Central memory CD8-positive, alpha-beta T cell (primary cell): ENCODE results near the gene RGS17.
A peak's percentile ranks its signal among the peaks of the same experiment; 100 is the strongest.

Experiments used
- ATAC-seq: fragments of 150-1000 bp; cut with Tn5 transposase; replicated peaks from 2 replicates; pipeline ENCODE4 v1.10.0; 2022; ENCODE audit warnings: mild to moderate bottlenecking, moderate FRiP score, moderate number of reproducible peaks; ENCODE audit not compliant: poor library complexity, severe bottlenecking; ENCODE audit errors: extremely low read depth
- DNase-seq, 2 donors: peaks; one replicate each; pipeline ENCODE4 v3.0.0; 2021; ENCODE audit warnings: low spot score in 2 of 2
- H3K27ac Mint-ChIP-seq: one replicate; pipeline ENCODE4 v1.8.0; 2022; ENCODE audit warnings: low read depth, mild to moderate bottlenecking, moderate library complexity, mixed read lengths
- H3K27me3 Mint-ChIP-seq: one replicate; pipeline ENCODE4 v1.8.0; 2022; ENCODE audit warnings: mixed read lengths
- H3K36me3 Mint-ChIP-seq: one replicate; pipeline ENCODE4 v1.8.0; 2022; ENCODE audit warnings: mild to moderate bottlenecking, moderate library complexity, mixed read lengths; ENCODE audit not compliant: insufficient read depth
- H3K4me1 Mint-ChIP-seq: one replicate; pipeline ENCODE4 v1.8.0; 2022; ENCODE audit warnings: mixed read lengths
- H3K4me3 Mint-ChIP-seq: one replicate; pipeline ENCODE4 v1.8.0; 2022; ENCODE audit warnings: mild to moderate bottlenecking, moderate library complexity, mixed read lengths
- H3K9me3 Mint-ChIP-seq: one replicate; pipeline ENCODE4 v1.8.0; 2022; ENCODE audit warnings: mixed read lengths

The RGS17 gene

DNA sequence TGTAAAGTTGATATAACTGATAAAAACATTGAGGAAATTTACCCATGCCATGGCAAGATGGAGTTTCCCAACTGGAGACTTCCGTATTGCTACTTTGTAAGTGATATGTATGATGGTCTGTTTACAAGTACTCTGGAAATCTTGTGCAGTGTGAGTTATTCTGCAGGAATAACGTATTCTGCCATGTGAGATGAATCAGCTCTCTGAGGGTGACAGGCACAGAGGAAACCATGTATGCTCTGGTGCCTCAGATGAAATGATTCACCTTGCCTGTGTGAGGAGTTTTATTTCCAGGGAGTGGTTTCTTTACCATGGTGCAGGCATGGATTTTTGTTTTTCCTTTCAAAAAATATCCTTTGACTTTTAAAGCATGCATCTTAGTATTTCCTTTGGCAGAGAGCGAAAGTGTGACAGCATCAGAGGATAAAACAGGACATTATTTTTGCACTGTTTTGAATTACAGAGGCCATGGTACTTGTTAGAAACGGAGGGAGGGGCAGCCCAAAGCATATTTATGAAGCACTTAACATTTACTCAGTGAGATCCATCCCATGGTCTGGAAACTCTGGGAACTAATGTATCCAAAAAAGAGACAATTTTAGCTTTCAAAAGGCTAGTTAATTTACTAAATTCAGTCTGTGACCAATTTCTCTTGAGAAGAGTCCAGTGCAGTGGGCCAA is 92.6 kb downstream of the RGS17 start:
- Mint-ChIP-seq H3K4me1 (no peaks in the 10 kb centered on the region), H3K9me3 (no peaks in the 10 kb centered on the region), H3K27ac (no peak overlapping the region), H3K4me3 (no peak overlapping the region), H3K27me3 (peaks cover 38% of the 10 kb centered on the region), H3K36me3 (no peaks in the 10 kb centered on the region)
- no peak for ATAC-seq
- DNase-seq, result no peak

DNA sequence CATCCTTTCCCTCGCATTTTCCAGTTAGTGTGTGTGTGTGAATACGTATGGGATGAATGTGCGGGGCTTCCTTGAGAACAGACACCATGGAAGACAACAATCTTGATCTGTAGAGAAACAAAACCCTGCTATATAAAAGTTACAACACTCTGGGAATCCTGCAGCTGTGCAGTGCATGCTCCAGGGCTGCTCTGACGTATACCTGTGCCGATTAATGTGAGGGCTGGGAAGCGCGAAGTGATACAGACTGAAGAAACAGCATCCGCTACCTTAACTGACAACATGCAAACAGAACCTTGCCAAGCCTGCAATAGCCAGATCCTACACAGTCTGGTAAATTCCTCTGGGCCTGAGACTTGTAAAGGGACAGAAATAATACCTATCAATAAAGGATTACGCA is 96.9 kb downstream of the RGS17 start:
- no peak for ATAC-seq
- no peak overlapping the region for H3K4me3 Mint-ChIP-seq
- no peak for DNase-seq
- H3K27me3 Mint-ChIP-seq, result peaks cover 43% of the 10 kb centered on the region
- no peaks in the 10 kb centered on the region for H3K36me3 Mint-ChIP-seq
- H3K9me3 Mint-ChIP-seq, result no peaks in the 10 kb centered on the region
- H3K27ac Mint-ChIP-seq, result no peak overlapping the region
- no peaks in the 10 kb centered on the region for H3K4me1 Mint-ChIP-seq

DNA sequence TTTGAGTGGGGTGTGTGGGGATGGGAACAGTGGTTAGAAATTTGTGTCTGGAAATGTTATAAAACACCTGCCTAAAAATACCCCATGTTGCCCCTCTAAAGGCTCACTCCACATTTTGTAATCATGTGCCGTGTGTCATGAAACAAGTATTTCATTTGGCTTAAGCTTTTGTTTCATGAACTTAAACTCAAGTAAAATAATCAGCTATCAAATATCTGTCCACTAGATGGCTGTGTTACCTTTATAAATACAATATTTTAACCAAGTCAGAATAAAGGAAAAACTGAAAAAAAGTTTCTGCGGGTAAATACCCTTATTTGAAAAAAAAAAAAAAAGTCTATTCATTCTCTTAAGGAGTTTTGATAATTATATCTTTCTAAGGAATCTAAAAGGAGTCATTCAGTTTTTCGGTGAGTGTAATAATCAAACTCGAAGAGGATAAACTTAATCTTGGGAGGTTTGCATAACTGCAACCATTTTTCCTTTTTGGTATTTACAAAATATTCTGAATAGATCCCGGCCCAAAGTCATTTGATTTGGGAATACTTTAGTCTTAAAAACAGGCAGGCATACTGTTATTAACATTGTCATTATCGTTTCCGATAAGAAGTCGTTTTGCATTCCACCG is 98.7 kb downstream of the RGS17 start:
- no peak for DNase-seq
- no peak for ATAC-seq
- Mint-ChIP-seq H3K4me3 (no peak overlapping the region), H3K9me3 (no peaks in the 10 kb centered on the region), H3K27me3 (peaks cover 41% of the 10 kb centered on the region), H3K36me3 (no peaks in the 10 kb centered on the region), H3K27ac (no peak overlapping the region), H3K4me1 (no peaks in the 10 kb centered on the region)

DNA sequence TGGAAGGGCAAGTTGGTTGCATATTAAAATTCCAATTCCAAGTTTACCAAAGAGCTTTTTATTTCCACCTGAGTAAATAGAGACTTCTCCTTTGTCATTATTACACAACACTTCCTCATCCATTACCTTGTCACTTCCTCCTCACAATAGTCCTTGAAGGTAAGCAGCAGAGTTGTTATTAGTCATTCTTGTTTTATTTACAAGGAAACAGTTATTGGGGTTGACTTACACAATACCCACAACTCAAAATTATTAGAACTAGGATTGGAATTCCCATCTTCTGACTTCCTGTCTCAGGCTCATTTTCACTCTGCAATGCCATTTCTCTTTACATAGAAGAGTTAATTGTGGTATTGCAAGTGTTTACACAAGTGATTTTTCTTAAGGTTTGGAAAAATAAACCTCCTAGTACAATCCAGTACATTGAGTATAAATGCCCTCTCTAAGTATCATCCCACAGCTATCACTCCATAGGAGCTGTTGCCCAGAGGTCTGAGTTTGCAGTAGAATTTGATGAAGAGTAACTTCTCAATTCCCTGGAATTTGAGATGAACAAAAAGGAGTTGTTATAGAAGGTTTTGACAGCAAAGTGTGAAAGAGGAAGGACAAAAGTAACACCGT is 99.6 kb downstream of the RGS17 start:
- Mint-ChIP-seq H3K4me1 (no peaks in the 10 kb centered on the region), H3K9me3 (no peaks in the 10 kb centered on the region), H3K27me3 (peaks cover 50% of the 10 kb centered on the region), H3K27ac (no peak overlapping the region), H3K36me3 (no peaks in the 10 kb centered on the region), H3K4me3 (no peak overlapping the region)
- ATAC-seq (no peak), DNase-seq (no peak)

DNA sequence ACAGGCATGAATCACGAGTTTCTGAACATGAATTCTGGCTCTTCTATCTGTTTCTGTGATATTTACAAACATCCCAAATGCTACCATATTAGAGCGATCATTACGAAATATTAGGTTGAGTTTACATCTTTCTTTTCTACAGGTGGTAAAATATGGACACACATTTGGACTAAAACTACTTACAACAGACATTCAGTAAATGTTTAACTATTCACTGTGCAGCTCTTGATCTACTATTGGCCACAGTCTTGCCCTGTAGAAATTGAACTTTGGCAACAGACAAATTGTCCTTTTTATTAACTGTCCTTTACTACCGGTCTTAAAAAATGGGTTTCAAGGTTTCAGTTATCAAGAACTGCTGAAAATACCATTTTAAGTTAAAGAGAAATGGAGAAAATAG is 102.1 kb downstream of the RGS17 start:
- no peaks in the 10 kb centered on the region for H3K36me3 Mint-ChIP-seq
- peaks cover 63% of the 10 kb centered on the region for H3K27me3 Mint-ChIP-seq
- H3K27ac Mint-ChIP-seq, result no peak overlapping the region
- ATAC-seq (no peak), DNase-seq (no peak)
- no peaks in the 10 kb centered on the region for H3K9me3 Mint-ChIP-seq
- H3K4me3 Mint-ChIP-seq, result no peak overlapping the region
- H3K4me1 Mint-ChIP-seq, result peaks cover 3% of the 10 kb centered on the region

DNA sequence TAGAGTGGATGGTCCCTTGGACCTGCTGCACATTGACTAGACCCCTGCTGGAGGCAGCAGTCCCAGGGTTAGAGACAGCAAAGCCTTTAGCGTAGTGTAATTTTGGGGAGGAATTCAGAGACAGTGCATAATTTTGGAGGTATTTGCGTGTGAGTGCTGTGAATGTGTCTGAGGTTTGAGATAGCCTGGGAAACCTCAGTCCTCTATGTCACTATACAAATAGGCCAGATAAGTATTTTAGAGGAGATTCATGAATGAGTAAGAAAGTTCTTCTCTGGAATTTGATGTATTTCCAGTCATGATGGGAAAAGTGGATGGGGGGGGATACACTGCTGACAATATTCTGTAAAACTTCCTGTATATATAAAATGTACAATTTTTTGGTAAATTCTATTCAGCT is 102.8 kb downstream of the RGS17 start:
- no peaks in the 10 kb centered on the region for H3K9me3 Mint-ChIP-seq
- no peaks in the 10 kb centered on the region for H3K36me3 Mint-ChIP-seq
- ATAC-seq (no peak), DNase-seq (no peak)
- peaks cover 67% of the 10 kb centered on the region for H3K27me3 Mint-ChIP-seq
- peaks cover 3% of the 10 kb centered on the region for H3K4me1 Mint-ChIP-seq
- no peak overlapping the region for H3K4me3 Mint-ChIP-seq
- no peak overlapping the region for H3K27ac Mint-ChIP-seq

DNA sequence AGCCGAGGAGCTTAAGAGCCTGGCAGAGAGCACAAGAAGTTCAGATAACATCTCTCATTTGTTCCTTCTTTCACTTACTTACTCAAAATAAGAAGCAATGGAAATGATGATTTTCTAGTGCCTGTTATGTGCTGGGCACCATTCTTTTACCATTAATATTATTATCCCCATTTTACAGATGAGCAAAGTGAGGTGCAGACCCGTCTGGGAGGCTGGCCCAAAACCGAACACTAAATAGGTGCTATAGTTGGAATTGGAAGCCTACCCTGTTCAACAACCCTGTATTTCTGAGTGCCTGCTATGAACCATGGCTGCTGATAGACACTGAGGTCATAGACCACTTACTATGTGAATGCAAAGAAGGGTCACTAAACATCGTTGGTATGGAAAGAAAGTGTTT is 103.6 kb downstream of the RGS17 start:
- Mint-ChIP-seq H3K27me3 (peaks cover 67% of the 10 kb centered on the region), H3K4me3 (no peak overlapping the region), H3K9me3 (no peaks in the 10 kb centered on the region), H3K36me3 (no peaks in the 10 kb centered on the region), H3K27ac (no peak overlapping the region), H3K4me1 (peaks cover 3% of the 10 kb centered on the region)
- no peak for DNase-seq
- no peak for ATAC-seq

DNA sequence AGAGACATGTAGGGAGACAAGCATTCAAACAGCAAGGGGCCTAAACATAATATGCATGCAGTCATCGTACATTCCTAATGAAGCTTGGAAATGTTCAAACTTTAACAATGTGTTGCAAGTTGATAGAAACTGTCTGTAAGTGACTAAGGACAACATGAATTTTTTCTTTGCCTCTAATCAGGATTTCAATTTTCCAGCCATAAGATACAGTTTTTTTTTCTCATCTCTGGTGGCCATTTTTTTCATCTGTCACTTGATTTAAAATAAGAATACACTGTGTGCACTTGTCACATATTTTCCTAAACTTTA is 106.4 kb downstream of the RGS17 start:
- Mint-ChIP-seq H3K27me3 (peaks cover 50% of the 10 kb centered on the region), H3K4me1 (peaks cover 3% of the 10 kb centered on the region), H3K36me3 (no peaks in the 10 kb centered on the region), H3K27ac (no peak overlapping the region), H3K9me3 (no peaks in the 10 kb centered on the region), H3K4me3 (no peak overlapping the region)
- DNase-seq (no peak), ATAC-seq (no peak)

DNA sequence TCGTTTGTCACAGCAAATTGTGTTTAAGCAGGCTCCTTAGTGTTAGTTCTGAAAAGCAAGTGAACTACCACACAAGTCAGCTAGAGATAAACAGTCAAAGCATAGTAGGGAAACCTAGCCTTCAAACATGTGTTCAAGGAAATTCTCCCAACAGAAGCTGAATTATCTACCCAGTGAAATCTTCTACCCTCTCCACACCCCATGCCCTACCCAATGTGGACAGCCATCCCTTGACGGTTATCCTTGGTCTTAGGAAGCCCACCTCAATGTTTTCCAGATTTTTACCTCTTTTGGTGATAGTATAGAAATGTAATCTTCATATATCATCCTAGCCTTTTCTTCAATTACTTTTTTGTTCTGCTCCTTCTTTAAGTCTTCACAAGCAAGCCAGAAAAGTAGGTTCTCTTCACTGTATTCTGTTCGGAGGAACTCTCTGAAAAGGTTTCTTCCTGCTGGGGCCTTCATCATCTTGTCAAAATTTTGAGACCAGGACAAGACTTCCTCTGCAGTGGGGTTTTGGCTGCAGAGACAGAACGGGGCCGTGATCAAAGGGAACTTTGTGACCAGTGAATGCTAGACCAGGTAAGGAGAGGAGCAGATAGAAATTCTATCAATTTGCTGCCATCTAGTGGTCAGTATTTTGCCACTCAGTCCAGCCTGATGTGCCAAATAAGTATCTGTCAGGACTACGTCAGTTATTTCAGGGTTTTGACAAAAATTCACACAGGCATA is 106.9 kb downstream of the RGS17 start:
- Mint-ChIP-seq H3K4me3 (no peak overlapping the region), H3K36me3 (no peaks in the 10 kb centered on the region), H3K27ac (no peak overlapping the region), H3K27me3 (peaks cover 48% of the 10 kb centered on the region), H3K4me1 (peaks cover 3% of the 10 kb centered on the region), H3K9me3 (no peaks in the 10 kb centered on the region)
- DNase-seq (peak; percentile 14 to 15), ATAC-seq (peak; percentile 79)

DNA sequence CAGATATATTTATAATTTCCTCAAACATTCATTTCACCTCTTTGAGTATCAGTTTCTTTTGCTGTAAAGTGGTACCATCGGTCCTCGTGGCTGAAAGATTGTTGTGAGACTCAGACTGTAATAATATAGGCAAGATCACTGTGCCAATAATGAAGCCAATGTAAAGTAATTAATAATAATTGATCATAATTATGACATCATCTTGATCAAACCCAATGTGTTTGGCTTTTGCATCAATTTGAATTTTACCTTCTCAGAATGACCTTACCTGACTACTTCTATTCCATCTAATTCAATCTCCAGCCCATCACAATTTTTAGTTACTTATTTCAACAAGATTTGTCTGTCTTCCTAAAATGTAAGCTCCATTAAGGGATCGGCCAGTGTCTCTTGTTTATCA is 112.7 kb downstream of the RGS17 start:
- Mint-ChIP-seq H3K4me3 (no peak overlapping the region), H3K4me1 (no peaks in the 10 kb centered on the region), H3K9me3 (no peaks in the 10 kb centered on the region), H3K27me3 (peaks cover 60% of the 10 kb centered on the region), H3K27ac (no peak overlapping the region), H3K36me3 (no peaks in the 10 kb centered on the region)
- DNase-seq, result no peak
- no peak for ATAC-seq

DNA sequence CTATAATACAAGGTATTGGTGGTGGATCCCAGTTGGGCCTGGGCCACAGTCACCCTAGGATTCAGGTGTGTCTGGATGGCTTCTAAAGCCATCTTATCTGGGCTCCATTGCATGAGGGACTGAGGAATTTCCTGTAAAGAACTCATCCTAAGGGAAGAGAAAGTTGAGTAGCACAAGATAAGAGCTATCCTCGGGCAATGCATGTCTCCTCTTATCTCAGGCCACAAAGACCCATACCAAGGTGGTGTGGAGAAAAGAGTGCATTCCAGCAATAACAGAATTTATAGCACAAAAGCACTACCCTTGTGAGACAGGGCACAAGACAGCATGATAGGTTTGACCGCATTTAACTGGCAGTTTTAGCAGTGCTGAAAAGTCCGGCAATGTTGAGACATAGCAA is 114.2 kb downstream of the RGS17 start:
- Mint-ChIP-seq H3K4me1 (no peaks in the 10 kb centered on the region), H3K27me3 (peaks cover 66% of the 10 kb centered on the region), H3K9me3 (no peaks in the 10 kb centered on the region), H3K27ac (no peak overlapping the region), H3K4me3 (no peak overlapping the region), H3K36me3 (no peaks in the 10 kb centered on the region)
- no peak for DNase-seq
- ATAC-seq, result no peak

DNA sequence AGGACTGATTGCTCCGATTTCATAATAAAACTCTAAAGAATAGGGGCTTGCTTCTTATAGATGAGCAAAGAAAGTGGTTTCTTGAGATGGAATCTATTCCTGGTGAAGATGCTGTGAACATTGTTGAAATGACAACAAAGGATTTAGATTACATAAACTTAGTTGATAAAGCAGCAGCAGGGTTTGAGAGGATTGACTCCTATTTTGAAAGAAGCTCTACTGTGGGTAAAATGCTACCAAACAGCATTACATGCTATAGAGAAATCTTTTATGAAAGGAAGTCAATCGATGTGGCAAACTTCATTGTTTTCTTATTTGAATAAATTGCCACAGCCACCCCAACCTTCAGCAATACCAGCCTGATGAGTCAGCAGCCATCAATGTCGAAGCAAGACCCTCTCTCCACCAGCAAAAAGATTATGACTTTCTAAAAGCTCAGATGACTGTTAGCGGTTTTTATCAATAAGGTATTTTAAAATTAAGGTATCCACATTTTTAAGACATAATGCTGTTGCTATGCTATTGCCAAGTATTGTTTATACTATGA is 115.9 kb downstream of the RGS17 start:
- Mint-ChIP-seq H3K4me3 (no peak overlapping the region), H3K27ac (no peak overlapping the region), H3K9me3 (no peaks in the 10 kb centered on the region), H3K27me3 (peaks cover 58% of the 10 kb centered on the region), H3K36me3 (no peaks in the 10 kb centered on the region), H3K4me1 (no peaks in the 10 kb centered on the region)
- ATAC-seq (no peak), DNase-seq (no peak)
